B cell (primary cell): ENCODE data around the gene BHLHE23. TPM values are rescaled to one million over a fixed set of nuclear protein-coding genes. Genes with fewer than 3 reads are reported as not detected.
"Not testable (repeated sequence)": the region's sequence is repeated elsewhere in the genome, so short reads cannot be mapped to it uniquely, and the experiment has no call there.

Source experiments
- ATAC-seq: fragments of 200-7000 bp; cut with Tn5 transposase; one replicate; pipeline ENCODE4 v1.10.0; 2021; ENCODE audit warnings: low read depth, mild to moderate bottlenecking, moderate number of reproducible peaks, moderate library complexity
- CTCF ChIA-PET: fragments of 350-600 bp; sonication (Branson Sonifier 250); formaldehyde crosslinking; loops from one replicate; lab custom pipeline; 2021; ENCODE audit warnings: antibody characterized with exemption, inconsistent platforms; lab: Charles Lee
- POLR2A ChIA-PET: fragments of 350-600 bp; sonication (Branson Sonifier 250); formaldehyde crosslinking; loops from one replicate; lab custom pipeline; 2021; ENCODE audit warnings: antibody characterized with exemption; lab: Charles Lee
- DNase-seq: peaks from one replicate; pipeline ENCODE4 v3.0.0; 2013
- H2AFZ ChIP-seq: 2 replicates; pipeline ENCODE4 v1.6.1; 2012; ENCODE audit warnings: mild to moderate bottlenecking, low read depth, low read length; ENCODE audit not compliant: insufficient read depth, poor library complexity, severe bottlenecking
- H3K27ac ChIP-seq, 2 donors: 1 replicate in 1 of 2; 2 replicates in 1 of 2; pipeline ENCODE4 v1.5.1; 2012 to 2013; ENCODE audit warnings: low read length in 2 of 2, mild to moderate bottlenecking in 2 of 2, moderate library complexity in 1 of 2
- H3K27me3 ChIP-seq, 4 experiments: fragments of 200-600 bp in 1 of 4; sonication (generic) in 1 of 4; replicated peaks in 1 of 4; 1 replicate in 2 of 4; 2 replicates in 2 of 4; pipeline versions ENCODE4 v1.6.1 to v1.7.0; 2013 to 2016; ENCODE audit warnings: low read length in 3 of 4, mild to moderate bottlenecking in 2 of 4, mixed read lengths in 1 of 4, moderate library complexity in 1 of 4; ENCODE audit not compliant: insufficient read depth in 4 of 4, control insufficient read depth in 3 of 4; ENCODE audit errors: control extremely low read depth in 1 of 4
- H3K36me3 ChIP-seq, 2 experiments: replicated peaks in 1 of 2; 1 replicate in 1 of 2; 2 replicates in 1 of 2; pipeline versions ENCODE4 v1.6.1 to v1.7.1; 2013; ENCODE audit warnings: low read length in 1 of 2; ENCODE audit not compliant: insufficient read depth in 2 of 2, control insufficient read depth in 1 of 2; ENCODE audit errors: control extremely low read depth in 1 of 2, extremely low read depth in 1 of 2
- H3K4me1 ChIP-seq, 2 donors: fragments of 200-600 bp in 1 of 2; sonication (generic) in 1 of 2; 1 replicate in 1 of 2; 2 replicates in 1 of 2; pipeline versions ENCODE4 v1.5.1 to v1.6.1; 2013 to 2017; ENCODE audit warnings: low read length in 2 of 2; ENCODE audit not compliant: control insufficient read depth in 2 of 2, insufficient read depth in 2 of 2
- H3K4me2 ChIP-seq: replicated peaks from 2 replicates; pipeline ENCODE3; 2012; ENCODE audit warnings: mild to moderate bottlenecking, low read depth, low read length; ENCODE audit not compliant: poor library complexity, severe bottlenecking
- H3K4me3 ChIP-seq, 5 experiments: fragments of 200-600 bp in 1 of 5; sonication (generic) in 1 of 5; 1 replicate in 3 of 5; 2 replicates in 2 of 5; pipeline versions ENCODE4 v1.5.1 to v1.7.0; 2011 to 2016; ENCODE audit warnings: low read length in 4 of 5, mild to moderate bottlenecking in 4 of 5, low read depth in 2 of 5, control low read depth in 1 of 5, moderate library complexity in 1 of 5; ENCODE audit not compliant: insufficient read depth in 1 of 5; ENCODE audit errors: control extremely low read depth in 1 of 5, extremely low read depth in 1 of 5
- H3K79me2 ChIP-seq: fragments of 200-600 bp; sonication (generic); one replicate; pipeline ENCODE4 v1.6.0; 2016; ENCODE audit warnings: low read length; ENCODE audit not compliant: control insufficient read depth, insufficient read depth
- H3K9ac ChIP-seq: fragments of 200-600 bp; sonication (generic); 2 replicates; pipeline ENCODE4 v1.6.1; 2017; ENCODE audit warnings: mild to moderate bottlenecking, low read length, moderate library complexity
- H3K9me3 ChIP-seq, 3 donors: one replicate each; pipeline versions ENCODE4 v1.6.1 to v1.7.1; 2013; ENCODE audit warnings: low read length in 2 of 3; ENCODE audit not compliant: control insufficient read depth in 2 of 3, insufficient read depth in 1 of 3; ENCODE audit errors: control extremely low read depth in 1 of 3
- H4K20me1 ChIP-seq: 2 replicates; pipeline ENCODE4 v1.6.0; 2012; ENCODE audit warnings: mild to moderate bottlenecking, low read length; ENCODE audit not compliant: insufficient read depth, control insufficient read depth, poor library complexity, severe bottlenecking
- H3K27ac Mint-ChIP-seq: one replicate; pipeline ENCODE4 v1.8.0; 2021; ENCODE audit warnings: mixed read lengths
- H3K27me3 Mint-ChIP-seq: one replicate; pipeline ENCODE4 v1.8.0; 2021; ENCODE audit warnings: mixed read lengths
- H3K4me1 Mint-ChIP-seq: one replicate; pipeline ENCODE4 v1.8.0; 2021; ENCODE audit warnings: mixed read lengths
- H3K4me3 Mint-ChIP-seq: one replicate; pipeline ENCODE4 v1.8.0; 2021; ENCODE audit warnings: mixed read lengths
- H3K9me3 Mint-ChIP-seq: one replicate; pipeline ENCODE4 v1.8.0; 2022; ENCODE audit warnings: mixed read lengths; ENCODE audit not compliant: insufficient read depth
- EZH2 ChIP-seq: IDR thresholded peaks from 2 replicates; pipeline ENCODE4 v1.6.1; 2012; ENCODE audit warnings: borderline replicate concordance, low read depth, mild to moderate bottlenecking, moderate library complexity, low read length; ENCODE audit not compliant: insufficient read depth, poor library complexity, severe bottlenecking
- WGBS: methylation state at CpG from one replicate; pipeline ENCODE4 v1.1.5; 2013; ENCODE audit warnings: missing lambda C conversion rate; ENCODE audit not compliant: insufficient coverage; 5-methylcytosine and 5-hydroxymethylcytosine counted together
- intact Hi-C: fragments of 100-400 bp; cut with micrococcal nuclease; formaldehyde crosslinking; loops from one replicate; pipeline ENCODE4 v1.10.0; 2022
- polyA plus RNA-seq: library from polyadenylated mRNA; depleted of rRNA; stranded (reverse); fragments of >200 nt; gene quantifications from 2 replicates; pipeline ENCODE4 v1.2.3, GENCODE V29; 2012
- total RNA-seq, 2 donors: library from RNA; stranded (reverse); fragments of 120-200 nt in 1 of 2; gene quantifications; 1 replicate in 1 of 2; 2 replicates in 1 of 2; pipeline versions ENCODE4 v1.2.3 to v1.2.4, GENCODE V29; 2013 to 2022
- TF ChIP-seq, protein P1 (sequence below): fragments of 200-600 bp; IDR thresholded peaks from one replicate; pipeline ENCODE4 v1.8.0; 2022; ENCODE audit warnings: antibody characterized with exemption, mild to moderate bottlenecking

The BHLHE23 gene
- total and polyA plus RNA-seq, 2 donors (not counting 1 experiment from before 2014, with no cell fraction given), result not detected

DNA sequence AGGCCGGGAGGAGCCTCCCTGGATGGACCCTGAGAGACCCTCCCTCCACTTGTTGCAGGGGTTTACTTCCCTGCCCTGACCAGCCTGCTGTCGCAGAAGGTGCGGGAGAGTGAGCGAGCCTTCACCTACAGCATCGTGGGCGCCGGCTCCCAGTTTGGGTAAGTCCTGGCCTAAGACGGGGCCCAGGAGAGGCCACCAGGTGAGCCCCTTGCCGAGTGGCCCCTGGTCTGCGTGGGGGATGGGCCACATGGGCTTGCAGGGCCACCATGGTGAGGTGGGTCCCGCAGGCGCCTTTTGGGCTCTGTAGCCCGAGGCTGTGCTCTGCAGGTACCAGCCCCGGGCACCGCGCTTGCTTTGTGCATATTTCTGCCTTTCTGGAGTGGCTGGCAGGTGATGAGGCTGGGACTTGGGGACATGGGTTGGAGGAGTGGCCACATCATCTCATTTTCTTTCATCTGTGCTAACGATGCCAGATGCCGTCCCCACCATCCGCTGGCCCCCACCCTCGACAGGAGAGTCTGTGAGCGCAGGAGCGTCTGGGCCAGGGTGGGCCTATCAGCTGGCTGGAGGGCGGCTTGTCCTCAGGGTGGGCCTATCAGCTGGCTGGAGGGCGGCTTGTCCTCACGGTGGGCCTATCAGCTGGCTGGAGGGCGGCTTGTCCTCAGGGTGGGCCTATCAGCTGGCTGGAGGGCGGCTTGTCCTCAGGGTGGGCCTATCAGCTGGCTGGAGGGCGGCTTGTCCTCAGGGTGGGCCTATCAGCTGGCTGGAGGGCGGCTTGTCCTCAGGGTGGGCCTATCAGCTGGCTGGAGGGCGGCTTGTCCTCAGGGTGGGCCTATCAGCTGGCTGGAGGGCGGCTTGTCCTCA is 46.1 kb downstream of the BHLHE23 start:
- POLR2A ChIA-PET, H3K4me3 Mint-ChIP-seq, H3K9ac ChIP-seq, H3K4me2 ChIP-seq, ATAC-seq, H3K9me3 Mint-ChIP-seq, H2AFZ ChIP-seq, H3K27ac Mint-ChIP-seq, intact Hi-C loops, H3K27me3 ChIP-seq, H3K27ac ChIP-seq, H3K9me3 ChIP-seq, H3K4me3 ChIP-seq, DNase-seq, H3K27me3 Mint-ChIP-seq: not testable (repeated sequence)
- CTCF ChIA-PET, result interaction anchor here (1.5 to 1.7 kb wide), 2 partner anchors 12 to 89 kb away, joined by 3 to 10 read pairs; no protein-coding TSS in a partner anchor
- H3K4me1 ChIP-seq, result peaks cover 9 to 16% of the 10 kb centered on the region in 2 donors
- H3K79me2 ChIP-seq, result peaks cover 54% of the 10 kb centered on the region
- H3K36me3 ChIP-seq, result peaks cover 0 to 60% of the 10 kb centered on the region in 2 experiments
- peaks cover 58% of the 10 kb centered on the region for H4K20me1 ChIP-seq
- 97% methylated on average over 19 of the region's 31 CpGs for WGBS
- H3K4me1 Mint-ChIP-seq, result peaks cover 20% of the 10 kb centered on the region

- Mint-ChIP-seq H3K4me3 (no peak overlapping the region), H3K4me1 (peaks cover 24% of the 10 kb centered on the region), H3K27me3 (no peaks in the 10 kb centered on the region), H3K27ac (no peak overlapping the region), H3K9me3 (no peaks in the 10 kb centered on the region)
- Histone ChIP-seq H3K9ac (no peak overlapping the region), H3K27ac (no peak overlapping the region), H3K79me2 (peaks cover 60% of the 10 kb centered on the region), H4K20me1 (peaks cover 54% of the 10 kb centered on the region), H3K36me3 (peaks cover 0 to 56% of the 10 kb centered on the region in 2 experiments), H3K27me3 (no peaks in the 10 kb centered on the region), H3K4me1 (peaks cover 15 to 22% of the 10 kb centered on the region in 2 donors), H2AFZ (no peak overlapping the region), H3K4me2 (no peak overlapping the region), H3K9me3 (no peaks in the 10 kb centered on the region), H3K4me3 (no peak overlapping the region)
- TF ChIP-seq, protein P1, sequence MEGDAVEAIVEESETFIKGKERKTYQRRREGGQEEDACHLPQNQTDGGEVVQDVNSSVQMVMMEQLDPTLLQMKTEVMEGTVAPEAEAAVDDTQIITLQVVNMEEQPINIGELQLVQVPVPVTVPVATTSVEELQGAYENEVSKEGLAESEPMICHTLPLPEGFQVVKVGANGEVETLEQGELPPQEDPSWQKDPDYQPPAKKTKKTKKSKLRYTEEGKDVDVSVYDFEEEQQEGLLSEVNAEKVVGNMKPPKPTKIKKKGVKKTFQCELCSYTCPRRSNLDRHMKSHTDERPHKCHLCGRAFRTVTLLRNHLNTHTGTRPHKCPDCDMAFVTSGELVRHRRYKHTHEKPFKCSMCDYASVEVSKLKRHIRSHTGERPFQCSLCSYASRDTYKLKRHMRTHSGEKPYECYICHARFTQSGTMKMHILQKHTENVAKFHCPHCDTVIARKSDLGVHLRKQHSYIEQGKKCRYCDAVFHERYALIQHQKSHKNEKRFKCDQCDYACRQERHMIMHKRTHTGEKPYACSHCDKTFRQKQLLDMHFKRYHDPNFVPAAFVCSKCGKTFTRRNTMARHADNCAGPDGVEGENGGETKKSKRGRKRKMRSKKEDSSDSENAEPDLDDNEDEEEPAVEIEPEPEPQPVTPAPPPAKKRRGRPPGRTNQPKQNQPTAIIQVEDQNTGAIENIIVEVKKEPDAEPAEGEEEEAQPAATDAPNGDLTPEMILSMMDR, result no peak
- TF ChIP-seq EZH2, result no peak
- DNase-seq (no peak), ATAC-seq (no peak)
- 90% methylated on average over 20 of the region's 20 CpGs for WGBS
- intact Hi-C loops, result loop anchor here (10.0 kb wide), 3 partner anchors 45 to 935 kb away; partner anchors contain the start of genes BHLHE23, DNAJC5 and MRGBP
- ChIA-PET POLR2A (interaction anchor here (0.5 kb wide), 1 partner anchor 593 kb away, joined by 3 read pairs; no protein-coding TSS in a partner anchor), CTCF (interaction anchor here (1.5 to 1.7 kb wide), 2 partner anchors 13 to 88 kb away, joined by 3 to 10 read pairs; no protein-coding TSS in a partner anchor)
Observed at GRCh38 chr20:62959998-62960436, 46.7 kb downstream of the BHLHE23 start.
